RPMI7951 (cell line): ENCODE data around the gene RFTN2. TPM values are rescaled to one million over a fixed set of nuclear protein-coding genes. Genes with fewer than 3 reads are reported as not detected.

Experiments used
- DNase-seq: peaks from one replicate; pipeline ENCODE4 v3.0.0-alpha.2; 2012; ENCODE audit warnings: low read depth
- total RNA-seq: library from RNA; depleted of rRNA; stranded (reverse); fragments of >200 nt; shearing (Covaris generic); gene quantifications from 2 replicates; pipeline ENCODE4 v1.2.3, GENCODE V29; 2014; rRNA removed

The RFTN2 gene
- total RNA-seq, 1 experiment from 2014 or later = 1.7 TPM

GRCh38 chr2:197548582-197548981 lies 126.8 kb downstream of the RFTN2 start:
- DNase-seq = no peak

GRCh38 chr2:197547163-197547900 lies 128.1 kb downstream of the RFTN2 start:
- DNase-seq = no peak

- DNase-seq = no peak
These were observed 132.2 kb downstream of the RFTN2 start for GRCh38 chr2:197543206-197543605.

- no peak for DNase-seq
These were observed 135.7 kb downstream of the RFTN2 start for GRCh38 chr2:197539734-197540133.

- peak; percentile 11 for DNase-seq
These were observed 137.0 kb downstream of the RFTN2 start for GRCh38 chr2:197538412-197538811.

Other genes starting within 250 kb of the RFTN2 start
- 236 and 294 TPM in 2 replicates for gene SF3B1, start 240.6 kb downstream of the RFTN2 start, total RNA-seq
- gene COQ10B, start 222.0 kb downstream of the RFTN2 start, total RNA-seq = 45.1 and 46.9 TPM in 2 replicates
- gene HSPD1, start 175.7 kb downstream of the RFTN2 start, total RNA-seq = 286 and 315 TPM in 2 replicates
- 516 and 553 TPM in 2 replicates for gene HSPE1, start 175.2 kb downstream of the RFTN2 start, total RNA-seq
- 80.6 and 103 TPM in 2 replicates for gene MOB4, start 159.5 kb downstream of the RFTN2 start, total RNA-seq
- gene MARS2, start 29.8 kb upstream of the RFTN2 start, total RNA-seq = 4.1 and 4.6 TPM in 2 replicates
- not detected in 2 replicates for gene BOLL, start 109.7 kb upstream of the RFTN2 start, total RNA-seq
- 0.12 TPM in 1 of 2 replicates, not detected in the other for gene PLCL1, start 129.0 kb upstream of the RFTN2 start, total RNA-seq